SU-DHL-6 (cell line): ENCODE results near the gene STAG3.

Experiments used
- H2AFZ ChIP-seq: fragments of 200-600 bp; sonication (generic); 2 replicates; pipeline ENCODE4 v1.6.1; 2014; ENCODE audit warnings: low read depth, mild to moderate bottlenecking, moderate library complexity, mixed read lengths, antibody characterized with exemption, low read length; ENCODE audit not compliant: severe bottlenecking
- H3F3A ChIP-seq: fragments of 200-600 bp; shearing (Covaris generic); 2 replicates; pipeline ENCODE4 v1.6.0; 2016; ENCODE audit warnings: antibody characterized with exemption, mild to moderate bottlenecking; ENCODE audit not compliant: insufficient read depth
- H3K27ac ChIP-seq: fragments of 200-600 bp; sonication (generic); 2 replicates; pipeline ENCODE4 v1.5.1; 2016; ENCODE audit warnings: low read depth, mild to moderate bottlenecking, low read length, moderate library complexity, mixed read lengths
- H3K27me3 ChIP-seq: fragments of 200-600 bp; sonication (generic), shearing (Covaris generic); 2 replicates; pipeline ENCODE4 v1.6.0; 2014; ENCODE audit warnings: mild to moderate bottlenecking, low read length
- H3K36me3 ChIP-seq: fragments of 200-600 bp; sonication (generic); 2 replicates; pipeline ENCODE4 v1.6.1; 2014; ENCODE audit warnings: mild to moderate bottlenecking, low read length, mixed read lengths
- H3K4me2 ChIP-seq: fragments of 300-600, 200-600 bp; shearing (Covaris generic), sonication (generic); 2 replicates; pipeline ENCODE4 v1.6.0; 2014; ENCODE audit warnings: low read length, low read depth, mild to moderate bottlenecking; ENCODE audit not compliant: poor library complexity, severe bottlenecking
- H3K4me3 ChIP-seq: fragments of 200-600 bp; sonication (generic); 2 replicates; pipeline ENCODE4 v1.5.1; 2014; ENCODE audit warnings: antibody characterized with exemption, low read length, mild to moderate bottlenecking, mixed read lengths; ENCODE audit not compliant: insufficient read depth, poor library complexity, severe bottlenecking
- H3K79me2 ChIP-seq: fragments of 200-600 bp; sonication (generic); 2 replicates; pipeline ENCODE4 v1.6.1; 2014; ENCODE audit warnings: mild to moderate bottlenecking, low read length, moderate library complexity; ENCODE audit not compliant: insufficient read depth
- H3K9ac ChIP-seq: fragments of 200-600 bp; sonication (generic); 2 replicates; pipeline ENCODE4 v1.7.0; 2014; ENCODE audit warnings: mild to moderate bottlenecking, low read length
- H3K9me2 ChIP-seq: fragments of 200-600 bp; sonication (generic); replicated peaks from 2 replicates; pipeline ENCODE4 v1.6.1; 2014; ENCODE audit warnings: low read length; ENCODE audit not compliant: insufficient read depth
- H3K9me3 ChIP-seq: fragments of 200-600 bp; sonication (generic); 2 replicates; pipeline ENCODE4 v1.6.1; 2014; ENCODE audit warnings: low read length, mixed read lengths; ENCODE audit not compliant: insufficient read depth
- H4K20me1 ChIP-seq: fragments of 200-600 bp; sonication (generic); 2 replicates; pipeline ENCODE4 v1.6.1; 2014; ENCODE audit warnings: low read depth, mild to moderate bottlenecking, antibody characterized with exemption, low read length, moderate library complexity, mixed read lengths
- CTCF ChIP-seq: fragments of 200-600 bp; sonication (generic); IDR thresholded peaks from one replicate; pipeline ENCODE4 v1.5.1; 2017; ENCODE audit warnings: antibody characterized with exemption, mild to moderate bottlenecking, low read length, moderate library complexity; ENCODE audit not compliant: insufficient read depth, poor library complexity, severe bottlenecking
- EZH2phosphoT487 ChIP-seq: fragments of 200-600 bp; sonication (generic), shearing (Covaris generic); conservative IDR thresholded peaks from 2 replicates; pipeline ENCODE4 v1.6.1; 2018; ENCODE audit warnings: mild to moderate bottlenecking, antibody characterized with exemption, low read length, moderate library complexity, mixed read lengths

Gene STAG3

GRCh38 chr7:100147278-100147677, 30.4 kb upstream of the STAG3 start:
- H3K9me3 ChIP-seq = no peaks in the 10 kb centered on the region
- peaks cover 16% of the 10 kb centered on the region for H3F3A ChIP-seq
- no peaks in the 10 kb centered on the region for H4K20me1 ChIP-seq
- no peak for TF ChIP-seq EZH2phosphoT487
- TF ChIP-seq CTCF = no peak
- H3K9me2 ChIP-seq = no peaks in the 10 kb centered on the region
- H3K4me3 ChIP-seq = no peak overlapping the region
- no peak overlapping the region for H2AFZ ChIP-seq
- no peaks in the 10 kb centered on the region for H3K27me3 ChIP-seq
- peaks cover 21% of the 10 kb centered on the region for H3K79me2 ChIP-seq
- H3K9ac ChIP-seq = no peak overlapping the region
- no peak overlapping the region for H3K4me2 ChIP-seq
- H3K27ac ChIP-seq = no peak overlapping the region
- no peaks in the 10 kb centered on the region for H3K36me3 ChIP-seq

- H4K20me1 ChIP-seq = no peaks in the 10 kb centered on the region
- no peaks in the 10 kb centered on the region for H3K9me2 ChIP-seq
- peak overlapping the region; percentile 71 for H3K4me2 ChIP-seq
- no peaks in the 10 kb centered on the region for H3K27me3 ChIP-seq
- peak overlapping the region; percentile 57 for H3K27ac ChIP-seq
- H3K9me3 ChIP-seq = no peaks in the 10 kb centered on the region
- H2AFZ ChIP-seq = peak overlapping the region; percentile 72
- peaks cover 21% of the 10 kb centered on the region for H3K79me2 ChIP-seq
- peak overlapping the region; percentile 50 for H3K4me3 ChIP-seq
- H3K9ac ChIP-seq = peak overlapping the region; percentile 61
- no peaks in the 10 kb centered on the region for H3K36me3 ChIP-seq
- H3F3A ChIP-seq = peaks cover 24% of the 10 kb centered on the region
- TF ChIP-seq EZH2phosphoT487 (no peak), CTCF (no peak)
These were observed 29.5 kb upstream of the STAG3 start for GRCh38 chr7:100148225-100148558.

- peak within 1 kb of the TSS; percentile 86 for H3K4me2 ChIP-seq
- peak within 1 kb of the TSS; percentile 78 for H3K27ac ChIP-seq
- peaks cover 21% of the 10 kb centered on the region for H3K79me2 ChIP-seq
- peak within 1 kb of the TSS; percentile 84 for H3K4me3 ChIP-seq
- no peaks in the 10 kb centered on the region for H3K9me2 ChIP-seq
- H4K20me1 ChIP-seq = no peaks in the 10 kb centered on the region
- H3K36me3 ChIP-seq = no peaks in the 10 kb centered on the region
- peak within 1 kb of the TSS; percentile 72 for H2AFZ ChIP-seq
- no peaks in the 10 kb centered on the region for H3K9me3 ChIP-seq
- TF ChIP-seq CTCF (peak; percentile 10), EZH2phosphoT487 (no peak)
- H3K27me3 ChIP-seq = no peaks in the 10 kb centered on the region
- H3F3A ChIP-seq = peaks cover 30% of the 10 kb centered on the region
- H3K9ac ChIP-seq = peak within 1 kb of the TSS; percentile 95
These were observed 29.0 kb upstream of the STAG3 start, which contains the start of gene LAMTOR4 for GRCh38 chr7:100148559-100149328. Gene LAMTOR4, plus strand, starts transcription at chr7:100148918. Its CDS starts 55 bp downstream, at chr7:100148973.
